IPS-NIHi11 (cell line): ENCODE measurements around the gene BSND.

Experiments used
- DNase-seq: peaks from one replicate; pipeline ENCODE4 v3.0.0; 2012; ENCODE audit warnings: mixed read lengths, low spot score

BSND gene

GRCh38 chr1:55061000-55061705 is 62.4 kb downstream of the BSND start:
- DNase-seq = no peak
